Activated T-cell treated with anti-CD3 and anti-CD28 coated beads, Interleukin-2, amount 50 U/mL, for 72 hours (primary cell): Measurements from ENCODE around the gene ST3GAL4. TPM values are rescaled to one million over a fixed set of nuclear protein-coding genes. Genes with fewer than 3 reads are reported as not detected.
"Not testable (repeated sequence)": the region's sequence is repeated elsewhere in the genome, so short reads cannot be mapped to it uniquely, and the experiment has no call there.

ENCODE experiments used
- ATAC-seq, 2 donors: fragments of 150-1000 bp; cut with Tn5 transposase; replicated peaks in 1 of 2; 2 replicates each; pipeline ENCODE4 v1.10.0; 2021; ENCODE audit warnings: moderate library complexity in 2 of 2, mild to moderate bottlenecking in 1 of 2
- DNase-seq, 2 donors: peaks; one replicate each; pipeline ENCODE4 v3.0.0; 2021 to 2022; ENCODE audit warnings: mixed read lengths in 1 of 2
- H3K27ac Mint-ChIP-seq: one replicate; pipeline ENCODE4 v1.8.0; 2022; ENCODE audit warnings: mild to moderate bottlenecking, moderate library complexity, mixed read lengths
- H3K27me3 Mint-ChIP-seq: one replicate; pipeline ENCODE4 v1.8.0; 2022; ENCODE audit warnings: low read depth, mixed read lengths
- H3K36me3 Mint-ChIP-seq, 2 donors: one replicate each; pipeline ENCODE4 v1.8.0; 2022; ENCODE audit warnings: mixed read lengths in 2 of 2, mild to moderate bottlenecking in 1 of 2; ENCODE audit not compliant: insufficient read depth in 2 of 2
- H3K4me1 Mint-ChIP-seq: one replicate; pipeline ENCODE4 v1.8.0; 2022; ENCODE audit warnings: low read depth, mixed read lengths
- H3K4me3 Mint-ChIP-seq, 2 donors: one replicate each; pipeline ENCODE4 v1.8.0; 2022; ENCODE audit warnings: mild to moderate bottlenecking in 2 of 2, mixed read lengths in 2 of 2, moderate library complexity in 2 of 2
- H3K9me3 Mint-ChIP-seq, 2 donors: one replicate each; pipeline ENCODE4 v1.8.0; 2022; ENCODE audit warnings: mixed read lengths in 2 of 2
- total RNA-seq, 2 donors: library from RNA; stranded (reverse); gene quantifications; one replicate each; pipeline ENCODE4 v1.2.3, GENCODE V29; 2022

ST3GAL4 gene
- total RNA-seq, 2 donors from 2014 or later: 10.9 to 12.1 TPM

- not testable (repeated sequence) for DNase-seq, H3K9me3 Mint-ChIP-seq, H3K4me1 Mint-ChIP-seq, H3K27me3 Mint-ChIP-seq, H3K4me3 Mint-ChIP-seq, ATAC-seq, H3K27ac Mint-ChIP-seq, H3K36me3 Mint-ChIP-seq
Measured at GRCh38 chr11:126382641-126383040, 27.2 kb downstream of the ST3GAL4 start.

GRCh38 chr11:126383339-126384335 lies 28.2 kb downstream of the ST3GAL4 start:
- ATAC-seq: no peak
- no peak overlapping the region for H3K27ac Mint-ChIP-seq
- no peaks in the 10 kb centered on the region for H3K36me3 Mint-ChIP-seq
- no peak for DNase-seq
- no peak overlapping the region for H3K4me3 Mint-ChIP-seq
- H3K4me1 Mint-ChIP-seq: no peaks in the 10 kb centered on the region
- H3K27me3 Mint-ChIP-seq: no peaks in the 10 kb centered on the region
- H3K9me3 Mint-ChIP-seq: no peaks in the 10 kb centered on the region

- ATAC-seq (no peak), DNase-seq (no peak)
- H3K27ac Mint-ChIP-seq: no peak overlapping the region
- H3K9me3 Mint-ChIP-seq: no peaks in the 10 kb centered on the region
- H3K36me3 Mint-ChIP-seq: no peaks in the 10 kb centered on the region
- H3K27me3 Mint-ChIP-seq: no peaks in the 10 kb centered on the region
- no peaks in the 10 kb centered on the region for H3K4me1 Mint-ChIP-seq
- H3K4me3 Mint-ChIP-seq: no peak overlapping the region
Measured at GRCh38 chr11:126384449-126385070, 29.1 kb downstream of the ST3GAL4 start.

GRCh38 chr11:126385991-126386728 lies 30.7 kb downstream of the ST3GAL4 start:
- Mint-ChIP-seq H3K27ac (no peak overlapping the region), H3K36me3 (no peaks in the 10 kb centered on the region), H3K4me3 (no peak overlapping the region), H3K9me3 (no peaks in the 10 kb centered on the region), H3K4me1 (no peaks in the 10 kb centered on the region), H3K27me3 (no peaks in the 10 kb centered on the region)
- ATAC-seq (no peak), DNase-seq (no peak)

- not testable (repeated sequence) for ATAC-seq
Measured at GRCh38 chr11:126386729-126387071, 31.2 kb downstream of the ST3GAL4 start.

GRCh38 chr11:126387857-126388256 lies 32.4 kb downstream of the ST3GAL4 start:
- no peaks in the 10 kb centered on the region for H3K4me1 Mint-ChIP-seq
- DNase-seq (no peak), ATAC-seq (no peak)
- no peaks in the 10 kb centered on the region for H3K36me3 Mint-ChIP-seq
- no peaks in the 10 kb centered on the region for H3K27me3 Mint-ChIP-seq
- no peak overlapping the region for H3K27ac Mint-ChIP-seq
- H3K4me3 Mint-ChIP-seq: no peak overlapping the region
- no peaks in the 10 kb centered on the region for H3K9me3 Mint-ChIP-seq

More at GRCh38 chr11:126386729-126387071, 31.2 kb downstream of the ST3GAL4 start:
- H3K4me1 Mint-ChIP-seq, H3K4me3 Mint-ChIP-seq, DNase-seq, H3K27me3 Mint-ChIP-seq, H3K27ac Mint-ChIP-seq, H3K9me3 Mint-ChIP-seq, H3K36me3 Mint-ChIP-seq: not testable (repeated sequence)

GRCh38 chr11:126390272-126390867 lies 34.9 kb downstream of the ST3GAL4 start:
- Mint-ChIP-seq H3K9me3 (no peaks in the 10 kb centered on the region), H3K27me3 (no peaks in the 10 kb centered on the region), H3K4me3 (no peak overlapping the region), H3K36me3 (no peaks in the 10 kb centered on the region), H3K27ac (no peak overlapping the region), H3K4me1 (no peaks in the 10 kb centered on the region)
- ATAC-seq (no peak), DNase-seq (no peak)

GRCh38 chr11:126391286-126391954 lies 35.9 kb downstream of the ST3GAL4 start:
- H3K9me3 Mint-ChIP-seq: no peaks in the 10 kb centered on the region
- no peak for DNase-seq
- H3K4me3 Mint-ChIP-seq: no peak overlapping the region
- no peaks in the 10 kb centered on the region for H3K4me1 Mint-ChIP-seq
- no peak overlapping the region for H3K27ac Mint-ChIP-seq
- no peaks in the 10 kb centered on the region for H3K27me3 Mint-ChIP-seq
- no peaks in the 10 kb centered on the region for H3K36me3 Mint-ChIP-seq
- no peak for ATAC-seq

- H3K27ac Mint-ChIP-seq: no peak overlapping the region
- DNase-seq: no peak
- ATAC-seq: no peak
- H3K4me1 Mint-ChIP-seq: no peaks in the 10 kb centered on the region
- no peaks in the 10 kb centered on the region for H3K27me3 Mint-ChIP-seq
- H3K9me3 Mint-ChIP-seq: no peaks in the 10 kb centered on the region
- no peaks in the 10 kb centered on the region for H3K36me3 Mint-ChIP-seq
- H3K4me3 Mint-ChIP-seq: no peak overlapping the region
Measured at GRCh38 chr11:126391970-126392632, 36.6 kb downstream of the ST3GAL4 start.

- H3K9me3 Mint-ChIP-seq: no peaks in the 10 kb centered on the region
- DNase-seq (no peak), ATAC-seq (no peak)
- H3K36me3 Mint-ChIP-seq: no peaks in the 10 kb centered on the region
- no peak overlapping the region for H3K27ac Mint-ChIP-seq
- H3K27me3 Mint-ChIP-seq: no peaks in the 10 kb centered on the region
- no peaks in the 10 kb centered on the region for H3K4me1 Mint-ChIP-seq
- H3K4me3 Mint-ChIP-seq: no peak overlapping the region
Measured at GRCh38 chr11:126392633-126393013, 37.1 kb downstream of the ST3GAL4 start.

GRCh38 chr11:126393143-126393542 lies 37.7 kb downstream of the ST3GAL4 start:
- ATAC-seq: no peak
- no peaks in the 10 kb centered on the region for H3K36me3 Mint-ChIP-seq

GRCh38 chr11:126394036-126394435 lies 38.5 kb downstream of the ST3GAL4 start:
- Mint-ChIP-seq H3K9me3 (no peaks in the 10 kb centered on the region), H3K27ac (no peak overlapping the region), H3K36me3 (no peaks in the 10 kb centered on the region), H3K4me1 (no peaks in the 10 kb centered on the region), H3K4me3 (no peak overlapping the region), H3K27me3 (no peaks in the 10 kb centered on the region)
- DNase-seq (no peak), ATAC-seq (no peak)

More at GRCh38 chr11:126393143-126393542, 37.7 kb downstream of the ST3GAL4 start:
- Mint-ChIP-seq H3K27ac (no peak overlapping the region), H3K4me1 (no peaks in the 10 kb centered on the region), H3K9me3 (no peaks in the 10 kb centered on the region), H3K4me3 (no peak overlapping the region), H3K27me3 (no peaks in the 10 kb centered on the region)
- no peak for DNase-seq
